ENCODE results near the gene CHRM1.

Gene CHRM1

GRCh38 chr11:62889484-62890437, 31.4 kb downstream of the CHRM1 start:
- Histone ChIP-seq H3K4me1 (no peaks in the 10 kb centered on the region), H3K4me3 (ENCODE audit: low read depth, low read length) (no peak overlapping the region), H3K9me3 (no peaks in the 10 kb centered on the region), H3K27me3 (no peaks in the 10 kb centered on the region), H3K36me3 (peaks cover 48% of the 10 kb centered on the region)
- peak; percentile 17 for DNase-seq
- no peak for TF ChIP-seq CTCF (IDR thresholded peaks at IDR 0.05; ENCODE audit: low read depth, low read length)

GRCh38 chr11:62889126-62889483, 32.1 kb downstream of the CHRM1 start:
- DNase-seq: no peak
- H3K36me3 ChIP-seq: peaks cover 53% of the 10 kb centered on the region
- no peaks in the 10 kb centered on the region for H3K4me1 ChIP-seq
- no peaks in the 10 kb centered on the region for H3K9me3 ChIP-seq
- H3K4me3 ChIP-seq (ENCODE audit: low read depth, low read length): no peak overlapping the region
- TF ChIP-seq CTCF (IDR thresholded peaks at IDR 0.05; ENCODE audit: low read depth, low read length): no peak
- no peaks in the 10 kb centered on the region for H3K27me3 ChIP-seq

GRCh38 chr11:62888406-62888805, 32.8 kb downstream of the CHRM1 start:
- peaks cover 60% of the 10 kb centered on the region for H3K36me3 ChIP-seq
- no peak overlapping the region for H3K4me3 ChIP-seq (ENCODE audit: low read depth, low read length)
- no peaks in the 10 kb centered on the region for H3K27me3 ChIP-seq
- H3K9me3 ChIP-seq: no peaks in the 10 kb centered on the region
- no peaks in the 10 kb centered on the region for H3K4me1 ChIP-seq
- no peak for TF ChIP-seq CTCF (IDR thresholded peaks at IDR 0.05; ENCODE audit: low read depth, low read length)
- no peak for DNase-seq

- Histone ChIP-seq H3K4me3 (ENCODE audit: low read depth, low read length) (no peak overlapping the region), H3K4me1 (0 out of 2 replicates have a peak, but pooled peaks cover 3% of the 10 kb centered on the region)
Observed at GRCh38 chr11:62885137-62885750, 35.9 kb downstream of the CHRM1 start.

GRCh38 chr11:62883673-62884072, 37.5 kb downstream of the CHRM1 start:
- no peak for TF ChIP-seq CTCF (IDR thresholded peaks at IDR 0.05; ENCODE audit: low read depth, low read length)
- Histone ChIP-seq H3K9me3 (no peaks in the 10 kb centered on the region), H3K36me3 (peaks cover 73% of the 10 kb centered on the region), H3K4me3 (ENCODE audit: low read depth, low read length) (peak overlapping the region; percentile 83), H3K4me1 (0 out of 2 replicates have a peak, but pooled peaks cover 3% of the 10 kb centered on the region), H3K27me3 (no peaks in the 10 kb centered on the region)
- DNase-seq: no peak

More at GRCh38 chr11:62885137-62885750, 35.9 kb downstream of the CHRM1 start:
- no peak for TF ChIP-seq CTCF (IDR thresholded peaks at IDR 0.05; ENCODE audit: low read depth, low read length)
- peaks cover 84% of the 10 kb centered on the region for H3K36me3 ChIP-seq
- H3K9me3 ChIP-seq: no peaks in the 10 kb centered on the region
- DNase-seq: no peak
- H3K27me3 ChIP-seq: no peaks in the 10 kb centered on the region

Data from BE2C (cell line).